ENCODE data around the gene CARD8.
A peak's percentile ranks its signal among the peaks of the same experiment; 100 is the strongest.
"Not testable (repeated sequence)": the region's sequence is repeated elsewhere in the genome, so short reads cannot be mapped to it uniquely, and the experiment has no call there.

The CARD8 gene, protein sequence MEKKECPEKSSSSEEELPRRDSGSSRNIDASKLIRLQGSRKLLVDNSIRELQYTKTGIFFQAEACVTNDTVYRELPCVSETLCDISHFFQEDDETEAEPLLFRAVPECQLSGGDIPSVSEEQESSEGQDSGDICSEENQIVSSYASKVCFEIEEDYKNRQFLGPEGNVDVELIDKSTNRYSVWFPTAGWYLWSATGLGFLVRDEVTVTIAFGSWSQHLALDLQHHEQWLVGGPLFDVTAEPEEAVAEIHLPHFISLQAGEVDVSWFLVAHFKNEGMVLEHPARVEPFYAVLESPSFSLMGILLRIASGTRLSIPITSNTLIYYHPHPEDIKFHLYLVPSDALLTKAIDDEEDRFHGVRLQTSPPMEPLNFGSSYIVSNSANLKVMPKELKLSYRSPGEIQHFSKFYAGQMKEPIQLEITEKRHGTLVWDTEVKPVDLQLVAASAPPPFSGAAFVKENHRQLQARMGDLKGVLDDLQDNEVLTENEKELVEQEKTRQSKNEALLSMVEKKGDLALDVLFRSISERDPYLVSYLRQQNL
- total RNA-seq: 189 reads per million, percentile 92 among the genes with 10 or more reads in this experiment

- DNase-seq: peak; percentile 77
Observed at GRCh38 chr19:48255376-48256303, at the start of gene CARD8. CARD8 (minus strand) TSS chr19:48255912; CDS start chr19:48241020, 14,892 bp downstream.

DNA sequence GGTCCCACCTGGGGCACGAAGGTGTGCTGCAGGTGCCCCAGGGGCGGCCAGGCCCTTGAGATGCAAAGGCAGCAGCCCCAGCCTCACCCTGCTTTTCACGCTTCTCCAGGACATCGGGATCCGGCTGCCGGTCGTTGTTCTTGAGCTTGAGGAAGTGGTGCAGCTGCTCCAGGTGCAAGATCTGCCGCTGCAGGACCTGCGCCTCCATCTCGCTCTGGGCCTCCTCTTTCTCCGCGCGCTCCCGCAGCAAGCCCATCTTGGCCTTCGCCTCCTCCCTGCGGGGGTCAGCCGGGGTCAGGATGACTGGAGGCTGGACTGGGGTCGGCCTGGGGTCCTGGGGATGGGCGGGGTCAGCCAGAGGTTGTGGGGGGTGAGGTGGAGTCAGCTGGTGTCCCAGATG is 48.2 kb upstream of the CARD8 start:
- DNase-seq: no peak

GRCh38 chr19:48303367-48303766 is 47.7 kb upstream of the CARD8 start:
- DNase-seq: no peak

- no peak for DNase-seq
Observed at GRCh38 chr19:48302600-48302959, 46.9 kb upstream of the CARD8 start.

DNA sequence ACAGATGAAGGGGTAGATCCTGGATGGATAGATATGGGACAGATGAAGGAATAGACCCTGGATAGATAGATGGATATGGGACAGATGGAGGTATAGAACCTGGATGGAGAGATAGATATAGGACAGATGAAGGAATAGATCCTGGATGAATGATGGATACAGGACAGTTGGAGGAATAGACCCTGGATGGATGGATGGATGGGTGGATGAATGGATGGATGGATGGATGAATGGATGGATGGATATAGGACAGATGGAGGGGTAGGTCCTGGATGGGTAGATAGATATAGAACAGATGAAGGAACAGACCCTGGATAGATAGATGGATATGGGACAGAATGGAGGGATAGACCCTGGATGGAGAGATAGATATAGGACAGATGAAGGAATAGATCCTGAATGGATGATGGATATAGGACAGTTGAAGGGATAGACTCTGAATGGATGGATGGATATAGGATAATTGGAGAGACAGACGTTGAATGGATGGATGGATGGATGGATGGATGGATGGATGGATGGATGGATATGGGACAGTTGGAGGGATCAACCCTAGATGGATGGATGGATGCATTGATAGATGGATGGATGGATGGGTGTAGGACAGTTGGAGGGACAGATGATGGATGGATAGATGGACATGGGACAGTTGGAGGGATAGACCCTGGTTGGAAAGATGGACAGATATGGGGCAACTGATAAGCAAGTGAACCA is 46.3 kb upstream of the CARD8 start:
- no peak for DNase-seq

DNA sequence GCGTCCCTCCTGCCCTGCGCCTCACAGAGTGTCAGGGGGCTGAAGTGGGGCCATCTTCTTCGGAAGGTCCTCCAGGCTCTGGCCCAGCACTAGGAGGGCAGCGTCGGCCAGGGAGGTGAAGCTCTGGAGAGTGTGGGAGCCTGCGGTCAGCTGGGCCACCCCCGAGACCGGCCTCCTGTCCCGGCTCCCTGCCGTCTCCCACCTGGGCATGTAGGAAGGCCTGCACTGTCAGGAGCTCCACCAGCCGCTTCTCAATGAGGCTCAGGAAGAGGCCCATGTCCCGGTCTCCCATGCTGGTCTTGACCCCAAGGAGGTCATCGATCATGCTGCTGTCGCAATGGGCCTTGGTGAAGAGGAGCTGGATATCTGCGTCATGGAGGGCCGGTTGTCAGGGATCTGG is 42.3 kb upstream of the CARD8 start:
- no peak for DNase-seq

GRCh38 chr19:48296963-48297734 is 41.4 kb upstream of the CARD8 start:
- no peak for DNase-seq

- no peak for DNase-seq
Observed at GRCh38 chr19:48295458-48295857, 39.7 kb upstream of the CARD8 start.

GRCh38 chr19:48292798-48293197 is 37.1 kb upstream of the CARD8 start:
- DNase-seq: no peak

DNA sequence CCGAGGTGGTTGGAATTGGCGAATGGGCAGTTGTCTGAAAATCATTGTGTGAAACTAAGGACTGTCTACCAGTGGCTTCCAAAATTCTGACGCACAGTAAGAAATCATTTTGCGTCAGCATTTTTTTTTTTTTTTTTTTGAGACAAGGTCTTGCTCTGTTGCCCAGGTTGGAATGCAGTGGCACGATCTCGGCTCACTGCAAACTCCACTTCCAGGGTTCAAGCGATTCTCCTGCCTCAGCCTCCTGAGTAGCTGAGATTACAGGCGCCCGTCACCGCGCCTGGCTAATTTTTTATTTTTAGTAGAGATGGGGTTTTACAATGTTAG is 35.7 kb upstream of the CARD8 start:
- DNase-seq: not testable (repeated sequence)

DNA sequence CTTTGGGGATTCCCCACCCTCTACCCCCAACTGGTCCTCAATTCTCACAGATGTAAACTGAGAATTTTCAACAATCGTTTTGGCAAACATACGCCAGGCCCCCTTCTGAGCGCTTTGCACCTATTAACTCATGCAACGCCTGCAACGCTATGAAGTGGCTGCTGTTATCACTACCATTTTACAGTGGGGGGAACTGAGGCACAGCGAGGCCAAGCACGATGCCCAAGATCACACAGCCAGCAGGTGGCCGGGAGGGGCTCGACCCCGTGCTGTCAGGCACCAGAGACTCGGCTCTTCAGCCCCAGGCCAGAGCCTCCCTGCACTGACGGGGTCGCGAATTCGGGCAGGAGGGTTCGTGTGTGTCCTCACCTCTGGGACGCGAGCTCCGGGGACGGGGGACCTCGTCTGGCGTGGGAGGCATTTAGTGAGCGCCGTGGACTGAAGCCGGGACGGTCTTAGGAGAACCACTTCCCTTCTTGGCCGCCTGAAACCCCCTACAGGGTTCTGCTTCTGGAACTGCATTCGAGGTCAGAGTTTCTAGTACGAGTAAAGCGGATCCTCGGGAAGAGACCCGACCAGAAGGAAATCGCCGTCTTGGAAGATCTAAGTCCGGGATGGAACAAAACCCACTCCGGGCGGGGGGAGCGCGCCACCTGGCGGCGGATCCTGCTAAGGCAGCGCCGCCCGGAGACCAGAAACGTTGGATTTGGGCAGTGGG is 35.2 kb upstream of the CARD8 start:
- peak; percentile 62 for DNase-seq

DNA sequence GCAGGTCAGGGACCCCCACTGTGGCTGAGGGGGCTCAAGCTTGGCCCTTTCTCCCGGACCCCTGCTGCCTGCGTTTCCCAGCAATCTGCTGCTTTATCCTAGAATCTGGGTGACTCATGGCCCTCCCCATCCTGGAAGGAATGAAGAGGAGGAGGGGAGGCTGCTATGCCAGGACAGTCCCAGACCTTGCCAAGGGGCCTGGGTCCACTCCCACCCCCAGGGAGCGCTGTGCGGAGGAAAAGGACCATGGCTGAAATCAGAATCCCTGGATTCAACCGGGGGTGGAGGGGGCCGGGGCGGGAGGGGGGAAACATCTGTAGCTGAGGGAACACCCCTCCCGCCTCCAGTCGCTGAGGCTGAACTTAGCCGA is 34.7 kb upstream of the CARD8 start:
- DNase-seq: no peak

DNA sequence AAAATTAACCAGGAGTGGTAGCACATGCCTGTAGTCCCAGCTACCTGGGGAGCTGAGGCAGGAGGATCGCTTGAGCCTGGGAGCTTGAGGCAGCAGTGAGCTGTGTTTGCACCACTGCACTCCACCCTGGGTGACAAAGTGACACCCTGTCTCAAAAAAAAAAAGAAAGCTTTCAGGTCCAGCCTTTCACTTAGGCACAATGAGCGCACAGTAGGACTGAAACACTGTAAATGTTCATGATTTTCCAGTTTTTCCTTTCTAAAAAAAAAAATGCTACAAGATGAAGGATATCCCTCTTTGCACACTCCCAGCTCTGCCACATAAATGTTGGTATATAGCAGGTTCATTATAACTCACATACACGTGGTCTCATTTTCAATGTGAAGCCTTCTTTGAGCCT is 32.0 kb upstream of the CARD8 start:
- DNase-seq: no peak

- DNase-seq: no peak
Observed at GRCh38 chr19:48284896-48285295, 29.2 kb upstream of the CARD8 start.

GRCh38 chr19:48283908-48284307 is 28.2 kb upstream of the CARD8 start:
- DNase-seq: no peak

- no peak for DNase-seq
Observed at GRCh38 chr19:48279747-48280146, 24.0 kb upstream of the CARD8 start.

- DNase-seq: no peak
Observed at GRCh38 chr19:48274938-48275337, 19.2 kb upstream of the CARD8 start.

- DNase-seq: no peak
Observed at GRCh38 chr19:48274173-48274572, 18.5 kb upstream of the CARD8 start.

GRCh38 chr19:48271531-48272151 is 15.9 kb upstream of the CARD8 start:
- no peak for DNase-seq

DNA sequence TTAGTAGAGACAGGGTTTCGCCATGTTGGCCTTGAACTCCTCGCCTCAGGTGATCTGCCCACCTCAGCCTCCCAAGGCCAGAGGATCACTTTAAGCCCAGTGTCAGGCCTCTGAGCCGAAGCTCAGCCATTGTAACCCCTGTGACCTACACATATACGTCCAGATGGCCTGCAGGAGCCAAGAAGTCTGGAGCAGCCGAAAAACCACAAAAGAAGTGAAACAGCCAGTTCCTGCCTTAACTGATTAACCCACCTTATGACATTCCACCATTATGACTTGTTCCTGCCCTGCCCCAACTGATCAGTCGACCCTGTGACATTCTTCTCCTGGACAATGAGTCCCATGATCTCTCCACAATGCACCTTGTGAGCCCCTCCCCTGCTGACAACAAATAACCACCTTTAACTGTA is 13.9 kb upstream of the CARD8 start:
- not testable (repeated sequence) for DNase-seq

DNA sequence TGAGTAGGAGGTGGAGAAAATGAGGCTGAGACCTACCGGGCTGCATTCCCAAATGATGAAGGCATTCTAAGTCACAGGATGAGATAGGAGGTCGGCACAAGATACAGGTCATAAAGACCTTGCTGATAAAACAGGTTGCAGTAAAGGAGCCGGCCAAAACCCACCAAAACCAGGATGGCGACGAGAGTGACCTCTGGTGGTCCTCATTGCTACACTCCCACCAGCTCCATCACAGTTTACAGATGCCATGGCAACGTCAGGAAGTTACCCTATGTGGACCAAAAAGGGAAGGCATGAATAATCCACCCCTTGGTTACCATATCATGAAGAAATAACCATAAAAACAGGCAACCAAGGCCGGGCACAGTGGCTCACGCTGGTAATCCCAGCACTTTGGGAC is 9.6 kb upstream of the CARD8 start:
- not testable (repeated sequence) for DNase-seq
